Measurements from ENCODE around the gene ADCY2. TPM values are rescaled to one million over a fixed set of nuclear protein-coding genes. Genes with fewer than 3 reads are reported as not detected.

Gene ADCY2
- polyA plus RNA-seq, 1 donor: 4.7 TPM

DNA sequence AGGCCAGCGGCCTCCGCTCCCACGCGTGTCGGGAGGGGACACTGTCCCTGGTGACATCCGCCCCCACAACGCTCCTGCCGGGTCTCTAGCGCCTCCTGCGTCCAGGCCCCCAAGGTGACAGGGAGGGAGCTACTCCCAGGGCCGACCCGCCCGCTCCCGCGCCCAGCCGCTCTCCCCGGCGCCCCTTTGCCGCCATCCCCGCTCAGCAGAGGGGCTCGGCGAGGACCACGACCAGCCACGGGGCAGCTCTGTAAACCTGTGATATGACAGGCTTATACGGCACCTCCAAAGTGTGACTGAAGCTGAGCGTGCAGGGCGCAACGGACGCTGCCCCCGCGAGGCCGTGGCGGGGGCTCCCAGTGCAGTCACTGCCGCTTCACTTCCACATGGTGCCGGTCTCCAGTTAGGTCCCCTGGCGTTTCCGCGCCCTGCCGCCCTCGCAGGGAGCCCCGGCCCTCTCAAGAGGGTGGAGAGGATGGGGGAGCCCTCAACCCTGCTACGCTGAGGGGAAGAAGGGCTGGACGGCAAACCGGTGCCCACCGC lies 978 bp upstream of the ADCY2 start:
- WGBS (ENCODE audit: insufficient coverage, low lambda C conversion rate): no CpG with 5 or more reads among the region's 45 CpGs
- peak overlapping the region; percentile 27 for H3K4me3 ChIP-seq (ENCODE audit: low read length)
- peak in 1 of 2 donors; percentile 52 for DNase-seq
- H3K4me1 ChIP-seq (ENCODE audit: control insufficient read depth, insufficient read depth, low read length): peaks cover 17% of the 10 kb centered on the region
- H3K27me3 ChIP-seq (ENCODE audit: control insufficient read depth, insufficient read depth, low read length): peaks cover 29% of the 10 kb centered on the region
- no peaks in the 10 kb centered on the region for H3K36me3 ChIP-seq (ENCODE audit: control insufficient read depth, insufficient read depth, low read length)
- H3K9me3 ChIP-seq (ENCODE audit: control insufficient read depth, low read depth, low read length): no peaks in the 10 kb centered on the region
- no peak overlapping the region for H3K27ac ChIP-seq (ENCODE audit: low read length)

- no CpG with 5 or more reads among the region's 31 CpGs for WGBS (ENCODE audit: insufficient coverage, low lambda C conversion rate)
- H3K9me3 ChIP-seq (ENCODE audit: control insufficient read depth, low read depth, low read length): no peaks in the 10 kb centered on the region
- peaks cover 29% of the 10 kb centered on the region for H3K27me3 ChIP-seq (ENCODE audit: control insufficient read depth, insufficient read depth, low read length)
- peak overlapping the region; percentile 27 for H3K4me3 ChIP-seq (ENCODE audit: low read length)
- peaks cover 17% of the 10 kb centered on the region for H3K4me1 ChIP-seq (ENCODE audit: control insufficient read depth, insufficient read depth, low read length)
- peak in 1 of 2 donors; percentile 34 for DNase-seq
- H3K27ac ChIP-seq (ENCODE audit: low read length): no peak overlapping the region
- no peaks in the 10 kb centered on the region for H3K36me3 ChIP-seq (ENCODE audit: control insufficient read depth, insufficient read depth, low read length)
Observed at GRCh38 chr5:7395432-7395946, 449 bp upstream of the ADCY2 start.

GRCh38 chr5:7396713-7397454 lies 946 bp downstream of the ADCY2 start:
- H3K9me3 ChIP-seq (ENCODE audit: control insufficient read depth, low read depth, low read length): no peaks in the 10 kb centered on the region
- H3K27ac ChIP-seq (ENCODE audit: low read length): no peak overlapping the region
- 0% methylated on average over 2 of the region's 27 CpGs for WGBS (ENCODE audit: insufficient coverage, low lambda C conversion rate)
- peaks cover 29% of the 10 kb centered on the region for H3K27me3 ChIP-seq (ENCODE audit: control insufficient read depth, insufficient read depth, low read length)
- DNase-seq: peak in 1 of 2 donors; percentile 51
- no peaks in the 10 kb centered on the region for H3K36me3 ChIP-seq (ENCODE audit: control insufficient read depth, insufficient read depth, low read length)
- H3K4me1 ChIP-seq (ENCODE audit: control insufficient read depth, insufficient read depth, low read length): peaks cover 10% of the 10 kb centered on the region
- H3K4me3 ChIP-seq (ENCODE audit: low read length): peak overlapping the region; percentile 45

DNA sequence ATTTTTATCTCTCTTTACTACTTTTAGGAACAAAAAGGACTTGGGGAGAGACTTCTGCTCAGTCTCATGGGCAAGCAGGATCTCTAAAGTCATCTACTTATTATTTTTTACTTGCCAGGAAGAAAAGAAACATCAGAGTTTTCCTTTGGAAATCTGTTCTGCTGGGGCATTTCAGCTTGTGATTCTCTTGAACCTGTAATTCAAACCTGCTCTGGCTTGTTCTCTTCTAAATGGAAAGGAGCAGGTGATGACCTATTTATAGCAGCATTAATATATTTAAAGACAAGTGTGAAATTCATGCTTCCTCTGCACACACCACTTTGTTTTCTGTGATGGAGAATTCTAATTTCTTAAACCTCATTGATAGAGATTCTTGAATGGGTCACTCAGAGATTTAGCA lies 2.0 kb downstream of the ADCY2 start:
- Histone ChIP-seq H3K36me3 (ENCODE audit: control insufficient read depth, insufficient read depth, low read length) (no peaks in the 10 kb centered on the region), H3K27ac (ENCODE audit: low read length) (no peak overlapping the region), H3K9me3 (ENCODE audit: control insufficient read depth, low read depth, low read length) (no peaks in the 10 kb centered on the region), H3K4me1 (ENCODE audit: control insufficient read depth, insufficient read depth, low read length) (peaks cover 4% of the 10 kb centered on the region), H3K27me3 (ENCODE audit: control insufficient read depth, insufficient read depth, low read length) (peaks cover 29% of the 10 kb centered on the region), H3K4me3 (ENCODE audit: low read length) (no peak overlapping the region)
- DNase-seq: no peak

DNA sequence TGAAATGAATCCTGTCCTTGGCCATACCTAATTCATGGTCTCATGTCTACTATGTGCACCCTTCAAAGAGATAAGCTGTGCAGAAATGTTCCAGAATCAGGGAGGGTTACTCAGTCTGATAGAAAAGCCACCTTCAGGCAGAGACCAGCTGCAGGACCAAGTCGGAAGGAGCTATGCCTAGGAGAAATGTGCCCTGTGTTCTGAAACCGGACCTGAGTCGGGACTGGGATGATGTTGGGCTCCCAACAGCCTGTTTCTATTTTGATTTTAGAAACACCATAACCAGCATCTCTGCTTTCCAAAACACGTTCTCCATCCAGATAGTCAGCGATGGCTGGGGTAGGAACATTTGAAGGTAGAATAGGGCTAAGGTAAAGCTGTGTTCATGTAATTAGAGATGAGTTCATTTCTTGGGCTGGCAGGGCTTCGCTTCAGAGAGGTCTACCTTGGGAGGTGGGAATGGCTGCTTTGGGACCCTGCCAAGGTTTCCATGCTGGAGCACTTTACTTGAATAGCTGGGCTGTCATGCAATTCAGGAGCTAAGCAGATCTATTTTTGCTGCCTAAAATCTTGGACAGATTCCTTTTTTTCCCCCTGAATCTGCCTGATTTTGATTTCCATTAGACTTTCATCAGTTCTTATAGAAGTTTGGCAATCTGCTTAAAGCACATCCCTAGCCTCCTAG lies 2.8 kb downstream of the ADCY2 start:
- WGBS (ENCODE audit: insufficient coverage, low lambda C conversion rate): no CpG with 5 or more reads among the region's 6 CpGs

GRCh38 chr5:7405277-7405676 lies 9.3 kb downstream of the ADCY2 start:
- H3K4me1 ChIP-seq (ENCODE audit: control insufficient read depth, insufficient read depth, low read length): no peaks in the 10 kb centered on the region
- no CpG with 5 or more reads among the region's 1 CpG for WGBS (ENCODE audit: insufficient coverage, low lambda C conversion rate)
- H3K36me3 ChIP-seq (ENCODE audit: control insufficient read depth, insufficient read depth, low read length): no peaks in the 10 kb centered on the region
- DNase-seq: no peak
- no peaks in the 10 kb centered on the region for H3K9me3 ChIP-seq (ENCODE audit: control insufficient read depth, low read depth, low read length)
- no peak overlapping the region for H3K4me3 ChIP-seq (ENCODE audit: low read length)
- H3K27me3 ChIP-seq (ENCODE audit: control insufficient read depth, insufficient read depth, low read length): no peaks in the 10 kb centered on the region
- H3K27ac ChIP-seq (ENCODE audit: low read length): no peak overlapping the region

More for the DNA sequence above, 2.8 kb downstream of the ADCY2 start:
- H3K27me3 ChIP-seq (ENCODE audit: control insufficient read depth, insufficient read depth, low read length): peaks cover 29% of the 10 kb centered on the region
- H3K4me3 ChIP-seq (ENCODE audit: low read length): no peak overlapping the region
- H3K9me3 ChIP-seq (ENCODE audit: control insufficient read depth, low read depth, low read length): no peaks in the 10 kb centered on the region
- H3K36me3 ChIP-seq (ENCODE audit: control insufficient read depth, insufficient read depth, low read length): no peaks in the 10 kb centered on the region
- no peak overlapping the region for H3K27ac ChIP-seq (ENCODE audit: low read length)
- no peak for DNase-seq
- peaks cover 4% of the 10 kb centered on the region for H3K4me1 ChIP-seq (ENCODE audit: control insufficient read depth, insufficient read depth, low read length)

- Histone ChIP-seq H3K9me3 (ENCODE audit: control insufficient read depth, low read depth, low read length) (no peaks in the 10 kb centered on the region), H3K27me3 (ENCODE audit: control insufficient read depth, insufficient read depth, low read length) (no peaks in the 10 kb centered on the region), H3K36me3 (ENCODE audit: control insufficient read depth, insufficient read depth, low read length) (no peaks in the 10 kb centered on the region), H3K4me3 (ENCODE audit: low read length) (no peak overlapping the region), H3K4me1 (ENCODE audit: control insufficient read depth, insufficient read depth, low read length) (no peaks in the 10 kb centered on the region), H3K27ac (ENCODE audit: low read length) (no peak overlapping the region)
- WGBS (ENCODE audit: insufficient coverage, low lambda C conversion rate): 100% methylated on average over 2 of the region's 5 CpGs
- peak in 1 of 2 donors; percentile 13 for DNase-seq
Observed at GRCh38 chr5:7410936-7411511, 15.1 kb downstream of the ADCY2 start.

- Histone ChIP-seq H3K27ac (ENCODE audit: low read length) (no peak overlapping the region), H3K27me3 (ENCODE audit: control insufficient read depth, insufficient read depth, low read length) (no peaks in the 10 kb centered on the region), H3K9me3 (ENCODE audit: control insufficient read depth, low read depth, low read length) (no peaks in the 10 kb centered on the region), H3K4me1 (ENCODE audit: control insufficient read depth, insufficient read depth, low read length) (no peaks in the 10 kb centered on the region), H3K36me3 (ENCODE audit: control insufficient read depth, insufficient read depth, low read length) (no peaks in the 10 kb centered on the region), H3K4me3 (ENCODE audit: low read length) (no peak overlapping the region)
- DNase-seq: no peak
- no CpG with 5 or more reads among the region's 10 CpGs for WGBS (ENCODE audit: insufficient coverage, low lambda C conversion rate)
Observed at GRCh38 chr5:7412409-7412808, 16.5 kb downstream of the ADCY2 start.

- Histone ChIP-seq H3K36me3 (ENCODE audit: control insufficient read depth, insufficient read depth, low read length) (no peaks in the 10 kb centered on the region), H3K27ac (ENCODE audit: low read length) (no peak overlapping the region), H3K4me3 (ENCODE audit: low read length) (no peak overlapping the region), H3K9me3 (ENCODE audit: control insufficient read depth, low read depth, low read length) (no peaks in the 10 kb centered on the region), H3K27me3 (ENCODE audit: control insufficient read depth, insufficient read depth, low read length) (no peaks in the 10 kb centered on the region), H3K4me1 (ENCODE audit: control insufficient read depth, insufficient read depth, low read length) (no peaks in the 10 kb centered on the region)
- DNase-seq: no peak
- WGBS (ENCODE audit: insufficient coverage, low lambda C conversion rate): 100% methylated on average over 3 of the region's 7 CpGs
Observed at GRCh38 chr5:7415123-7415522, 19.2 kb downstream of the ADCY2 start.

Measured in large intestine (tissue), 3 donors.